Left ventricle myocardium inferior (tissue), 1 donor: Measurements from ENCODE around the gene CSMD2. TPM values are rescaled to one million over a fixed set of nuclear protein-coding genes. Genes with fewer than 3 reads are reported as not detected.

Source experiments
- DNase-seq: peaks from one replicate; pipeline ENCODE4 v3.0.0-alpha.2; 2020
- H3K27ac ChIP-seq: fragments of 200-600 bp; replicated peaks from 2 replicates; pipeline ENCODE4 v1.8.0; 2021
- H3K27me3 ChIP-seq: fragments of 200-600 bp; 2 replicates; pipeline ENCODE4 v1.8.0; 2021; ENCODE audit warnings: low read depth
- H3K36me3 ChIP-seq: fragments of 200-600 bp; 2 replicates; pipeline ENCODE4 v1.8.0; 2021
- H3K4me1 ChIP-seq: fragments of 200-600 bp; 2 replicates; pipeline ENCODE4 v1.8.0; 2021
- H3K4me3 ChIP-seq: fragments of 200-600 bp; 2 replicates; pipeline ENCODE4 v1.8.0; 2021; ENCODE audit warnings: mild to moderate bottlenecking, moderate library complexity
- H3K9me3 ChIP-seq: fragments of 200-600 bp; replicated peaks from 2 replicates; pipeline ENCODE4 v1.8.0; 2021
- CTCF ChIP-seq: fragments of 200-600 bp; IDR thresholded peaks from 2 replicates; pipeline ENCODE4 v1.8.0; 2021; ENCODE audit warnings: antibody characterized with exemption, mild to moderate bottlenecking, borderline replicate concordance
- intact Hi-C: fragments of 100-400 bp; cut with micrococcal nuclease; formaldehyde crosslinking; loops from one replicate; pipeline ENCODE4 v1.11.0; 2022
- total RNA-seq: library from RNA; stranded (reverse); fragmentation: NEBNext Ultra II Directional; extraction: Animal tissue kit (Norgen Biotek cat#: 25700); gene quantifications from one replicate; pipeline ENCODE4 v1.2.1, GENCODE V29; 2021
- donor health status: DM: no; HTN: yes; CAD: no; lungs with severe emphysema.

Gene CSMD2
- total RNA-seq, 1 donor from 2014 or later, result 0.14 TPM

- no peak for TF ChIP-seq CTCF
- H3K27ac ChIP-seq, result no peak overlapping the region
- H3K27me3 ChIP-seq, result peaks cover 35% of the 10 kb centered on the region
- no peaks in the 10 kb centered on the region for H3K36me3 ChIP-seq
- no peak overlapping the region for H3K4me3 ChIP-seq
- no peaks in the 10 kb centered on the region for H3K9me3 ChIP-seq
- H3K4me1 ChIP-seq, result peaks cover 38% of the 10 kb centered on the region
- no peak for DNase-seq
- intact Hi-C loops, result no loop called here
Measured at GRCh38 chr1:33975961-33976360, 189.1 kb downstream of the CSMD2 start.

- Histone ChIP-seq H3K4me1 (peaks cover 38% of the 10 kb centered on the region), H3K27ac (no peak overlapping the region), H3K9me3 (no peaks in the 10 kb centered on the region), H3K36me3 (no peaks in the 10 kb centered on the region), H3K4me3 (no peak overlapping the region), H3K27me3 (peaks cover 25% of the 10 kb centered on the region)
- intact Hi-C loops, result no loop called here
- no peak for TF ChIP-seq CTCF
- DNase-seq, result no peak
Measured at GRCh38 chr1:33973799-33974545, 191.1 kb downstream of the CSMD2 start.

GRCh38 chr1:33972676-33973395 is 192.2 kb downstream of the CSMD2 start:
- intact Hi-C loops, result no loop called here
- Histone ChIP-seq H3K36me3 (no peaks in the 10 kb centered on the region), H3K9me3 (no peaks in the 10 kb centered on the region), H3K4me3 (no peak overlapping the region), H3K27ac (no peak overlapping the region), H3K27me3 (peaks cover 15% of the 10 kb centered on the region), H3K4me1 (peaks cover 38% of the 10 kb centered on the region)
- peak; percentile 74 for DNase-seq
- no peak for TF ChIP-seq CTCF

GRCh38 chr1:33971913-33972312 is 193.1 kb downstream of the CSMD2 start:
- H3K27me3 ChIP-seq, result peaks cover 9% of the 10 kb centered on the region
- no peaks in the 10 kb centered on the region for H3K9me3 ChIP-seq
- intact Hi-C loops, result no loop called here
- H3K4me3 ChIP-seq, result no peak overlapping the region
- DNase-seq, result no peak
- no peak for TF ChIP-seq CTCF
- H3K4me1 ChIP-seq, result peaks cover 38% of the 10 kb centered on the region
- H3K27ac ChIP-seq, result no peak overlapping the region
- no peaks in the 10 kb centered on the region for H3K36me3 ChIP-seq

GRCh38 chr1:33971018-33971710 is 193.9 kb downstream of the CSMD2 start:
- Histone ChIP-seq H3K27ac (no peak overlapping the region), H3K36me3 (no peaks in the 10 kb centered on the region), H3K9me3 (no peaks in the 10 kb centered on the region), H3K4me1 (peaks cover 38% of the 10 kb centered on the region), H3K4me3 (no peak overlapping the region), H3K27me3 (peaks cover 3% of the 10 kb centered on the region)
- TF ChIP-seq CTCF, result no peak
- intact Hi-C loops, result no loop called here
- no peak for DNase-seq
